Neuronal stem cell (in vitro differentiated cells): ENCODE data around the gene SCNN1B.
A peak's percentile ranks its signal among the peaks of the same experiment; 100 is the strongest.

Experiments
- DNase-seq: peaks from one replicate; pipeline ENCODE4 v3.0.0-alpha.2; 2013; ENCODE audit warnings: low spot score
- H2AFZ ChIP-seq: one replicate; pipeline ENCODE4 v1.6.1; 2013; ENCODE audit warnings: mild to moderate bottlenecking, low read length, inconsistent platforms
- H2AK5ac ChIP-seq: 2 replicates; pipeline ENCODE4 v1.6.1; 2013; ENCODE audit warnings: low read depth, mild to moderate bottlenecking, inconsistent platforms, low read length, moderate library complexity, mixed read lengths
- H2BK120ac ChIP-seq: 2 replicates; pipeline ENCODE4 v1.6.1; 2013; ENCODE audit warnings: low read depth, mild to moderate bottlenecking, inconsistent platforms, low read length, moderate library complexity, mixed read lengths
- H2BK12ac ChIP-seq: one replicate; pipeline ENCODE4 v1.6.1; 2013; ENCODE audit warnings: low read length, inconsistent platforms
- H2BK15ac ChIP-seq: 2 replicates; pipeline ENCODE4 v1.6.1; 2013; ENCODE audit warnings: mild to moderate bottlenecking, low read length, inconsistent platforms, mixed read lengths
- H2BK5ac ChIP-seq: one replicate; pipeline ENCODE4 v1.6.1; 2013; ENCODE audit warnings: inconsistent platforms, mild to moderate bottlenecking, low read length, moderate library complexity
- H3K14ac ChIP-seq: one replicate; pipeline ENCODE4 v1.6.1; 2013; ENCODE audit warnings: low read length, inconsistent platforms
- H3K18ac ChIP-seq: 2 replicates; pipeline ENCODE4 v1.6.1; 2013; ENCODE audit warnings: low read length, inconsistent platforms
- H3K23ac ChIP-seq: 2 replicates; pipeline ENCODE4 v1.6.1; 2013; ENCODE audit warnings: low read depth, mild to moderate bottlenecking, mixed read lengths, low read length, inconsistent platforms; ENCODE audit not compliant: poor library complexity
- H3K27ac ChIP-seq: replicated peaks from 3 replicates; pipeline ENCODE4 v1.5.1; 2013; ENCODE audit warnings: low read length, inconsistent platforms
- H3K27me3 ChIP-seq, 3 experiments: 2 replicates each; pipeline ENCODE4 v1.6.1; 2013; ENCODE audit warnings: low read length in 3 of 3, mild to moderate bottlenecking in 2 of 3, inconsistent platforms in 1 of 3, low read depth in 1 of 3, mixed read lengths in 1 of 3, moderate library complexity in 1 of 3; ENCODE audit not compliant: control insufficient read depth in 3 of 3, insufficient read depth in 3 of 3
- H3K36me3 ChIP-seq, 2 donors: replicated peaks in 1 of 2; 2 replicates each; pipeline ENCODE4 v1.6.1; 2013; ENCODE audit warnings: low read length in 2 of 2; ENCODE audit not compliant: control insufficient read depth in 2 of 2, insufficient read depth in 2 of 2
- H3K4ac ChIP-seq: 2 replicates; pipeline ENCODE4 v1.6.1; 2013; ENCODE audit warnings: inconsistent platforms, mild to moderate bottlenecking, low read length, moderate library complexity
- H3K4me1 ChIP-seq, 2 donors: 1 replicate in 1 of 2; 2 replicates in 1 of 2; pipeline ENCODE4 v1.6.1; 2013; ENCODE audit warnings: low read length in 2 of 2, low read depth in 1 of 2; ENCODE audit not compliant: control insufficient read depth in 2 of 2, insufficient read depth in 1 of 2
- H3K4me2 ChIP-seq: one replicate; pipeline ENCODE4 v1.6.1; 2013; ENCODE audit warnings: mild to moderate bottlenecking, low read length, inconsistent platforms; ENCODE audit not compliant: insufficient read depth, poor library complexity, severe bottlenecking
- H3K4me3 ChIP-seq, 2 donors: 2 replicates each; pipeline ENCODE4 v1.5.1; 2013; ENCODE audit warnings: low read length in 2 of 2, mild to moderate bottlenecking in 2 of 2, inconsistent platforms in 1 of 2, moderate library complexity in 1 of 2
- H3K79me1 ChIP-seq: one replicate; pipeline ENCODE4 v1.6.1; 2013; ENCODE audit warnings: low read depth, mild to moderate bottlenecking, inconsistent platforms, low read length, moderate library complexity
- H3K9ac ChIP-seq: one replicate; pipeline ENCODE4 v1.6.1; 2013; ENCODE audit warnings: mild to moderate bottlenecking, low read depth, low read length, inconsistent platforms; ENCODE audit not compliant: poor library complexity
- H3K9me3 ChIP-seq, 2 donors: replicated peaks in 1 of 2; 2 replicates each; pipeline versions ENCODE3 to v1.6.1; 2013; ENCODE audit warnings: low read length in 2 of 2, mild to moderate bottlenecking in 2 of 2, inconsistent platforms in 1 of 2, low read depth in 1 of 2, mixed read lengths in 1 of 2, moderate library complexity in 1 of 2; ENCODE audit not compliant: control insufficient read depth in 2 of 2, insufficient read depth in 1 of 2
- H4K8ac ChIP-seq: one replicate; pipeline ENCODE4 v1.6.1; 2013; ENCODE audit warnings: low read depth, mild to moderate bottlenecking, inconsistent platforms, low read length, moderate library complexity
- H4K91ac ChIP-seq: one replicate; pipeline ENCODE4 v1.6.1; 2013; ENCODE audit warnings: low read length, low read depth, mild to moderate bottlenecking, inconsistent platforms; ENCODE audit not compliant: poor library complexity
- WGBS, 2 donors: extraction: QIAGEN DNeasy Blood & Tissue Kit; methylation state at CpG; one replicate each; pipeline ENCODE4 v1.1.7; 2013; ENCODE audit warnings: missing lambda C conversion rate in 2 of 2, mixed read lengths in 1 of 2; ENCODE audit not compliant: insufficient read length in 2 of 2, insufficient replicate concordance in 1 of 2; ENCODE audit errors: extremely low coverage in 2 of 2; 5-methylcytosine and 5-hydroxymethylcytosine counted together

SCNN1B gene

GRCh38 chr16:23394141-23394831 is 92.2 kb downstream of the SCNN1B start:
- no peak overlapping the region for H3K9ac ChIP-seq
- no peak overlapping the region for H4K91ac ChIP-seq
- H3K4ac ChIP-seq, result no peak overlapping the region
- no peak overlapping the region for H2BK15ac ChIP-seq
- H2BK5ac ChIP-seq, result no peak overlapping the region
- H3K27ac ChIP-seq, result no peak overlapping the region
- no peak overlapping the region for H2AK5ac ChIP-seq
- no peak for DNase-seq
- H3K14ac ChIP-seq, result no peak overlapping the region
- H3K27me3 ChIP-seq, result no peaks in the 10 kb centered on the region
- H3K4me1 ChIP-seq, result peaks cover 6% of the 10 kb centered on the region in 2 donors
- H3K9me3 ChIP-seq, result no peaks in the 10 kb centered on the region
- peaks cover 22 to 65% of the 10 kb centered on the region in 2 donors for H3K36me3 ChIP-seq
- no peak overlapping the region for H2AFZ ChIP-seq
- WGBS, 2 donors, result no CpG with 5 or more reads among the region's 4 CpGs
- no peak overlapping the region for H3K18ac ChIP-seq
- no peak overlapping the region for H3K4me2 ChIP-seq
- H4K8ac ChIP-seq, result no peak overlapping the region
- no peaks in the 10 kb centered on the region for H3K79me1 ChIP-seq
- no peak overlapping the region for H2BK120ac ChIP-seq
- H3K4me3 ChIP-seq, result no peak overlapping the region
- no peak overlapping the region for H2BK12ac ChIP-seq
- H3K23ac ChIP-seq, result no peak overlapping the region

- H3K4ac ChIP-seq, result no peak overlapping the region
- no peak overlapping the region for H3K4me3 ChIP-seq
- H4K91ac ChIP-seq, result no peak overlapping the region
- no peak overlapping the region for H2BK15ac ChIP-seq
- H3K14ac ChIP-seq, result no peak overlapping the region
- WGBS, 2 donors, result no CpG with 5 or more reads among the region's 6 CpGs
- no peak overlapping the region for H3K4me2 ChIP-seq
- no peaks in the 10 kb centered on the region for H3K9me3 ChIP-seq
- peaks cover 11 to 15% of the 10 kb centered on the region in 2 donors for H3K4me1 ChIP-seq
- no peak for DNase-seq
- no peak overlapping the region for H2BK120ac ChIP-seq
- H3K27me3 ChIP-seq, result no peaks in the 10 kb centered on the region
- no peak overlapping the region for H3K9ac ChIP-seq
- no peak overlapping the region for H3K18ac ChIP-seq
- H3K27ac ChIP-seq, result no peak overlapping the region
- H2AK5ac ChIP-seq, result no peak overlapping the region
- no peak overlapping the region for H2BK5ac ChIP-seq
- H3K79me1 ChIP-seq, result no peaks in the 10 kb centered on the region
- no peak overlapping the region for H4K8ac ChIP-seq
- no peak overlapping the region for H2AFZ ChIP-seq
- peaks cover 21 to 57% of the 10 kb centered on the region in 2 donors for H3K36me3 ChIP-seq
- peak overlapping the region; percentile 75 for H3K23ac ChIP-seq
- H2BK12ac ChIP-seq, result no peak overlapping the region
Measured at GRCh38 chr16:23395732-23396131, 93.6 kb downstream of the SCNN1B start.

- Histone ChIP-seq H3K79me1 (no peaks in the 10 kb centered on the region), H2BK12ac (no peak overlapping the region), H2BK120ac (no peak overlapping the region), H4K91ac (no peak overlapping the region), H3K9ac (no peak overlapping the region), H3K18ac (no peak overlapping the region), H3K9me3 (no peaks in the 10 kb centered on the region), H3K27ac (no peak overlapping the region), H3K27me3 (no peaks in the 10 kb centered on the region), H2AFZ (no peak overlapping the region), H3K36me3 (peaks cover 5 to 55% of the 10 kb centered on the region in 2 donors), H2BK15ac (no peak overlapping the region), H3K4me2 (no peak overlapping the region), H3K4me3 (no peak overlapping the region), H2BK5ac (no peak overlapping the region), H2AK5ac (no peak overlapping the region), H3K4me1 (peaks cover 11 to 16% of the 10 kb centered on the region in 2 donors), H3K23ac (no peak overlapping the region), H4K8ac (no peak overlapping the region), H3K4ac (no peak overlapping the region), H3K14ac (no peak overlapping the region)
- WGBS, 2 donors, result no CpG with 5 or more reads among the region's 2 CpGs
- no peak for DNase-seq
Measured at GRCh38 chr16:23397464-23397863, 95.4 kb downstream of the SCNN1B start.

- Histone ChIP-seq H4K91ac (no peak overlapping the region), H2AFZ (peak overlapping the region; percentile 81), H3K23ac (no peak overlapping the region), H3K14ac (no peak overlapping the region), H3K4ac (no peak overlapping the region), H2BK15ac (no peak overlapping the region), H3K27me3 (no peaks in the 10 kb centered on the region), H3K18ac (peak overlapping the region; percentile 12), H2BK120ac (no peak overlapping the region), H3K36me3 (peaks cover 4 to 63% of the 10 kb centered on the region in 2 donors), H2BK12ac (no peak overlapping the region), H4K8ac (no peak overlapping the region), H2AK5ac (no peak overlapping the region), H3K9me3 (no peaks in the 10 kb centered on the region), H3K4me1 (peaks cover 11 to 16% of the 10 kb centered on the region in 2 donors), H3K4me3 (no peak overlapping the region), H2BK5ac (peak overlapping the region; percentile 20), H3K4me2 (peak overlapping the region; percentile 37), H3K79me1 (no peaks in the 10 kb centered on the region), H3K27ac (peak overlapping the region; percentile 31), H3K9ac (no peak overlapping the region)
- peak; percentile 59 for DNase-seq
- no CpG with 5 or more reads among the region's 17 CpGs for WGBS, 2 donors
Measured at GRCh38 chr16:23398987-23399805, 97.1 kb downstream of the SCNN1B start.
